ENCODE results near the gene ADARB1. TPM values are rescaled to one million over a fixed set of nuclear protein-coding genes. Genes with fewer than 3 reads are reported as not detected.
A peak's percentile ranks its signal among the peaks of the same experiment; 100 is the strongest.

ADARB1 gene
- total RNA-seq, 1 experiment from 2014 or later, result 15.8 TPM

- Histone ChIP-seq H3K9ac (ENCODE audit: extremely low read depth, insufficient read length, low read length) (no peak overlapping the region), H2BK20ac (ENCODE audit: low read depth, low read length, poor library complexity, severe bottlenecking) (no peak overlapping the region), H3K23ac (ENCODE audit: insufficient read length, low read depth, low read length) (no peak overlapping the region), H4K8ac (replicated peaks; ENCODE audit: insufficient read length, low read depth, low read length) (no peak overlapping the region), H2BK5ac (ENCODE audit: insufficient read length, low read length) (no peak overlapping the region), H3K4me2 (ENCODE audit: insufficient read depth, insufficient read length, low read length) (no peak overlapping the region), H3K27ac (ENCODE audit: insufficient read length, low read depth, low read length) (no peak overlapping the region), H2BK120ac (ENCODE audit: low read depth, low read length, poor library complexity, severe bottlenecking) (no peak overlapping the region), H3K18ac (ENCODE audit: insufficient read length, low read depth, low read length) (no peak overlapping the region), H4K91ac (ENCODE audit: insufficient read length, low read depth, low read length) (no peak overlapping the region), H3K9me3 (ENCODE audit: control insufficient read depth, low read depth, low read length) (no peaks in the 10 kb centered on the region), H2AFZ (ENCODE audit: low read length) (no peak overlapping the region), H3T11ph (ENCODE audit: low read length) (no peak overlapping the region), H3K4me1 (ENCODE audit: insufficient read depth, low read length) (no peaks in the 10 kb centered on the region), H2BK12ac (ENCODE audit: insufficient read length, low read depth, low read length) (no peak overlapping the region), H4K20me1 (ENCODE audit: control insufficient read depth, insufficient read depth, insufficient read length) (no peaks in the 10 kb centered on the region), H3K14ac (ENCODE audit: insufficient read depth, low read length) (no peak overlapping the region), H4K5ac (ENCODE audit: insufficient read length, low read depth, low read length) (no peak overlapping the region), H3K79me2 (ENCODE audit: insufficient read depth, low read length) (no peaks in the 10 kb centered on the region), H3K27me3 (ENCODE audit: insufficient read depth, low read length) (no peaks in the 10 kb centered on the region), H3K23me2 (ENCODE audit: insufficient read length, low read depth, low read length, poor library complexity, severe bottlenecking) (no peaks in the 10 kb centered on the region), H2BK15ac (ENCODE audit: low read depth, low read length) (no peak overlapping the region), H3K56ac (ENCODE audit: insufficient read length, low read depth, low read length) (no peak overlapping the region), H3K4ac (ENCODE audit: low read depth, low read length) (no peak overlapping the region), H3K79me1 (ENCODE audit: insufficient read depth, low read depth, low read length, poor library complexity, severe bottlenecking) (no peaks in the 10 kb centered on the region), H2AK5ac (ENCODE audit: insufficient read length, low read length) (no peak overlapping the region)
- peak; percentile 14 for DNase-seq
- Mint-ChIP-seq H3K4me3 (no peak overlapping the region; a peak in 1 of 5 replicates), H3K36me3 (ENCODE audit: insufficient read depth in 1 of 3, low read depth in 3 of 3) (peaks cover 35 to 59% (median 54%) of the 10 kb centered on the region in 3 experiments), H3K27ac (no peak overlapping the region), H3K9me3 (peaks cover 2 to 4% of the 10 kb centered on the region in 2 experiments; a peak in 2 of 5 replicates), H3K27me3 (ENCODE audit: low read depth) (peaks cover 2% of the 10 kb centered on the region), H3K4me1 (0 out of 4 replicates have a peak, but pooled peaks cover 0 to under 1% of the 10 kb centered on the region in 2 experiments)
- WGBS (ENCODE audit: extremely low coverage, insufficient read length, low lambda C conversion rate), result no CpG with 5 or more reads among the region's 6 CpGs
- TF ChIP-seq CTCF (conservative IDR thresholded peaks at IDR 0.05), result no peak
Observed at GRCh38 chr21:45263534-45263933, 189.2 kb downstream of the ADARB1 start.
